GM21528 (cell line): ENCODE results near the gene FNBP1L.
"Not testable (repeated sequence)": the region's sequence is repeated elsewhere in the genome, so short reads cannot be mapped to it uniquely, and the experiment has no call there.

Experiments used
- ATAC-seq: cut with Tn5 transposase; IDR thresholded peaks from one replicate; pipeline ENCODE4 v1.9.1; 2021; ENCODE audit warnings: mild to moderate bottlenecking, moderate library complexity; ENCODE audit not compliant: unreplicated experiment, low FRiP score

Gene FNBP1L

DNA sequence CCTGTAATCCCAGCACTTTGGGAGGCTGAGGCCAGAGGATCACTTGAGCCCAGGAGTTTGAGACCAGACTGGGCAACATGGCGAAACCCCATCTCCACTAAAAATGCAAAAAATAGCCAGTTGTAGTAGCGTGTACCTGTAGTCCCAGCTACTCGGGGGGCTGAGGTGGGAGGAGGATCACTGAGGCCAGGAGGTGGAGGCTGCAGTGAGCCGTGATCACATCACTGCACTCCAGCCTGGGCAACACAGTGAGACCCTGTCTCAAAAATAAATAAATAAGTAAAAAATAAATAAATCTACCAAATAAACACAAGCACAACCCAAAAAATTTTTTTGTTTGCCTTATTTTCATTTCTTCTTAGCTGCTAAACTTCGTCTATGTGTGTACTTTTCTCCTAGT is 34.0 kb downstream of the FNBP1L start:
- not testable (repeated sequence) for ATAC-seq

DNA sequence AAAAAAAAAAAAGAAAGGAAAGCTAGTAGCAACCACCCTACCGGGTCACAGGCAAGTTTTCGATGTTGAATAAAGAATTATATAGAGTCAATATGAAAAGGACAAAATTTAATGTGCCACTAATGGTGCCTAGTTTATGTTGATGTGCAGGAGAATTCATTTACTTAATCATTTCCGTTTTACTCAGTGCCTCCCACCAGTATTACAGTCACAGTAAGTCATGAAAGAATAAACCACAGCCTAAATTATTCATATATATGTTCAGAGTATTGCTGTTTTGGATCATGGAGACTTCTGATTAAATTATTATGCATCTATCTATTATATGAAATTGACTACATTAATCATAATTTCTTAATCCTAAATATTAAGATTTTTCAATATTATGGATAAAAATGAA is 35.3 kb downstream of the FNBP1L start:
- ATAC-seq: no peak

DNA sequence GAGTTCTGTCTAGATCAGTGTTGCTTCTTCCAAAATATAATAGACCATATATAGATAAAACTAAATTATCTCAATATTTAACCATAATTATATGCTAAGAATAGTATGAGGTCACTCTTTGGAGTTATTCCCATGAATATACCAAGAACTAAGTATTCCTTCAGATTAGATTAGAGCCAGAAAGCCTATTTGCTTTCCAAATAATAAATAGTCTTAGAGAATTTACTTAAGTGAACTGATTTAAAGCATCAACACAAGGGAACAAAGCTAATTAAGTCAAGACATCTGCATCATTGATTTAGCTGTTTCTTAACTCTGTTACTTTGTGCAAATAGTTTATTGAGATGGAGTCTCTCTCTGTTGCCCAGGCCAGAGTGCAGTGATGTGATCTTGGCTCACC is 35.7 kb downstream of the FNBP1L start:
- no peak for ATAC-seq

DNA sequence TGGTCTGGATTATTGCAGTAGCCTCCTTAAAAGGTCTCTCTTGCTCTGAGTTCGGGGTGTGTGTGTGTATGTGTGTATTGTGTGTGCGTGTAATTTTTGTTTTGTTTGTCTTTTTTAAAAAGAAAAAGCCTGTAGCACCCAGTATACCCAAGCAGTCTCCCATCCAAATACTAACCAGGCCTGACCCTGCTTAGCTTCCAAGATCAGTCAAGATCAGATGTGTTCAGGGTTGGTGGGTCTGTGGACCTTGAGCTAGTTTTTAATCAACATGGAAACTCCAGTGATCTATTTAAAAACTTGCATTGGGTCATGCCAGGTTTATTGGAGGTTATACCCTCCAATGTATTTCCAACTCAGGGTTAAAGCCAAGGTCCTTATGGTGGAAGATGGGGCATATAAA is 40.3 kb downstream of the FNBP1L start:
- ATAC-seq: no peak

DNA sequence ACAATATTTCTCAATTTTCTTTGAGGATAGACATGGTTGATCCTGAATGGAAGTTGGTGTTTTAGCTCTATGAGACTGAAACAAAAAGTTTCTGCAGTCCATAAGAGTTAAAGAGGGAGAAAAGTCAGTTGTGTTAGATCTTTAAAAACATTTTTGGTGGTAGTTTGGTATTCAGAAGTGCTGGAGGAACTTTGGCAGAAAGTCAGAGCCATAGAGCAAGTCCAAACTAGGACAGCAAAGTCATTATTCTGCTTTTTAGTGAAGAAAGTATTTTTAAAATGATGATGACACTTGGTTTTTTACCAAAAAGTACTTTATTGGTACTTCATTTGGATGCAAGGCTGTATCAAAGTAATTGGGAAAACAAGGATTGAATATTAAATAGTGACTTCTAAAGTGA is 41.8 kb downstream of the FNBP1L start:
- ATAC-seq: no peak

DNA sequence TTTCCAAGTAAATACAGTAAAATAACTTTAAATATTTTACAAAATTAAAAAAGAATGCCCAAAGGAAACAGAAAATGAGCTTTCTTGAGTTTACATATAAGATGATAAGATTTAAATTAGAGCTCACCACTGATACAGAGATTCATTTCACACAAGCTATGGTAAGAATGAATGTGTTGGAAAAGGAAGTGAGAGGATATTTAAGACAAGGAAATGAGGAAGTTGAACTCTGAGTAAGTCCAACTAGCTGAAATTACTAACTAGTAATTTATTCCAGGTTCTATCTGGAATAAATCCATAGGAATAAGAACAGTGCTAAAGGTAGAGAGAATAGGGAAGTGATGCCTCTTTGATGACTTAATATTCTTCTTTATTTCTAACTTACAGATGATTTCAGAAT is 42.4 kb downstream of the FNBP1L start:
- no peak for ATAC-seq

DNA sequence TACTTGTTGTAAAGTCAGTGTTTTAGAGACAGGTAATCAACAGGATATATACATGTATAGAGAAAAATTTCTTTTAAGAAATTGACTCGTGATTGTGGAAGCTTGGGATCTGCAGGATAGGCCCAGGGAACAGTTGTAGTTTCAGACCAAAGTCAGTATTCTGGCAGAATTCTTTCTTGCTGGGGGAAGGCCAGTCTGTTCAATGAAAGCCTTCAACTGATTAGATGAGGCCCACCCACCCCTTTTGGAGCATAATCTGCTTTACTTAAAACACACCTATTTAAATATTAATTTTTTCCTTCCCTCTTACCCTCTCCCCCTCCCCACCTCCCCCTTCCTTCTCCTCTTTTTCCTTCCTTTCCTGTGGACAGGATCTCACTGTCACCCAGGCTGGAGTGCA is 48.0 kb downstream of the FNBP1L start:
- no peak for ATAC-seq

DNA sequence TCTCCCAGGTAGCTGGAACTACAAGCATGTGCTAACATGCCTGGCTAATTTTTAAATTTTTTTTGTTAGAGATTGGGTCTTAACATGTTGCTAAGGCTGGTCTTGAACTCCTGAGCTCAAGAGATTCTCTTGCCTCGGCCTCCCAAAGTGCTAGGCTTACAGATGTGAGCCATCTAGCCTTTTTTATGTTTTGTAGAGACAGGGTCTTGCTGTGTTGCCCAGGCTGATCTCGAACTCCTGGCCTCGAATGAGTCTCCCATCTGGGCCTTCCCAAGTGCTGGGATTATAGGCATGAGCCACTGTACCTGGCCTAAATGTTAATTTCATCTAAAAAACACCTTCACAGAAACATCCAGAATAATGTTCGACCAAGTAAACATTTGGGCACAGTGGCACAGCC is 48.6 kb downstream of the FNBP1L start:
- no peak for ATAC-seq

DNA sequence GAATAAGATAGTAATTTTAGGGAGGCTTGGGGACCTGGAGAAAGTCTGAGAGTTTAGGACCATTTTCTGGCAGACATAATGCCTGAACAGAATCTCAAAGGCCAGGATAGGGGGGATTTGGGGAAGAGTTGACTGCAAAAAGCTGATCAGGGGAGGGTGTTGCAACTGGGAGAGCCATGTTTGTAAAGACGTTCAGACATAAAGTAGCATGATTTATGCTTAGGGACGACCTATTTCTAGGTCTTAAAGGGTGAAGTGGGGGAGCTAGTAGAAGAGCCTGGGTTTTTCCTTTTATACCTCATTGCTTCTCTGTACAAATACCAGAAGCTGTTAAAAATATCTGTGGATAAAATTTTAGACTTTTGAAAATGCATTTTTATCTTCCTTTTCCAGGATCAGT is 51.2 kb downstream of the FNBP1L start:
- no peak for ATAC-seq

DNA sequence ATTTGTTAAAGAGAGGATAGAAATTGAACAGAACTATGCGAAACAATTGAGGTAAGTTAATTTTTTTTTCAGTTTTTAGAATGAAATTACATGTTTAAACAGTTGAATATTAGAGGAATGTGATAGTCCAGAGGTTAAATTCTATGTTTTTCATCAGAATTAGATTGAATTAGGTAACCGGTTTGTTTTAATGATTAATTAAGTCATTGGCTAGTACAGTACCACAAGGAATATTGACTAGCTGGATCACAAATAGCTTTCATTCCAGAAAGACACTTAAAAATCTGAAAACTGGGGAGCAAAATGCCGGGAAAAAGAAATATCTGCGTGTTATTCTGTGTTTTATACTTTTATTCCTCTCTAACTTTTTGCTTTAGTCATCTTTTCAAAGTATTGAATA is 51.6 kb downstream of the FNBP1L start:
- no peak for ATAC-seq

DNA sequence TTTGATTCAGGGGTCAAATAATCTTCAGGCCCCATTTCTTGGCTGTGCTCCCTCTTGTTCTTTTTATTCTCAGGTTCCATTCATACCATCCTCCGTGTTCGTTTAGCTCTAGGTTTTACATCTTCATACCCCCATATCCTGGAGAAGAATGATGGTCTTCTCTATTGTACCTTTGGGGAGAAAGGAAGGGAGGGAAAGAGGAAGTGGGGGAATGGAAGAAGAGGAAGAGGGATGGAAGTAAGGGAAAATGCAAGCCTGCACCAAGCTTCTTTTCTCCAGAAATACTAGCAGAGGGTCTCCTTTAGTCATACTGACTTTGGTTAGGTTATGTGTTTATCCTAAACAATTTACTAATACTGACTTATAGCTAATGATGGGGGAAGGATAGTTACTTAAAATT is 52.4 kb downstream of the FNBP1L start:
- no peak for ATAC-seq

DNA sequence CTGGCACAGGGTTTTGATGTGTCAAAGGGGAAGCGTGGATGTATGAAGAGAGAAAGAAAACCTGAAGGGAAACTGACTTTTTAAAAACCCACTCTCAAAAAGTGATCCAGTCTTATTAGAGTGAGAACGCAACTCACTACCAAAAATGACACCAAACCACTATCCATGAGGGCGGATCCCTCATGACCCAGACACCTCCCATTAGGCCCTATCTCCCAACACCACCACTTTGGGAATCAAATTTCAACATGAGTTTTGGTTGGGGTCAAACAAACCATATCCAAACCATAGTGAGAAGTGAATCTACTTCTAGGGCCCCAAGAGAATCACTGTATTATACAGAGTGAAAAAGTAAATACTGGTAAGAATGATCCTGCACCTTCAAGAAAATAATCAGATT is 53.5 kb downstream of the FNBP1L start:
- no peak for ATAC-seq

DNA sequence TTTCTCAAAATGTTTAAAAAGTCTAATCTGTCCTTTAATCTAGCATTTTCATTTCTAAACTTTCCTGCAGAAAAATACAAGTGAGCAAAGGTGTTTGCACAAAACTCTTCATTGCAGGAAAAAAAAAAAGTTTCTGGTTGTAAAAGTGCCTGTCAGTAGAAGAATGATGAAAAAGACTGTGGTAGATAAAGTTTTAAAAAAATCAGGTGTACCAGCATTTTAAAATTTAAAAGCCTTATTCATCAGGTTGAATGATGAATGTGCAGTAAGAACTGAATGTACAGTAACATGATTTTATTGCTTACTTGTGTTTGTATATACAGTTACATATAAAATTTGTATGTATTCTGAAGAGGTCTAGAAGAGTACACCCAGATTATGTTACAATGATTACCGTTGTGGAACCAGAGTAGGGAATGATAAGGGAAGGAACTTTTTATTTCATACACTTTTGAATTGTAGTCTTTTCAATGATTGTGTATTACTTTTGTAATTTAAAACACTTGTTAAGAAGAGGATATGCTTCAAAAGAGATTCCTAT is 54.0 kb downstream of the FNBP1L start:
- ATAC-seq: no peak

DNA sequence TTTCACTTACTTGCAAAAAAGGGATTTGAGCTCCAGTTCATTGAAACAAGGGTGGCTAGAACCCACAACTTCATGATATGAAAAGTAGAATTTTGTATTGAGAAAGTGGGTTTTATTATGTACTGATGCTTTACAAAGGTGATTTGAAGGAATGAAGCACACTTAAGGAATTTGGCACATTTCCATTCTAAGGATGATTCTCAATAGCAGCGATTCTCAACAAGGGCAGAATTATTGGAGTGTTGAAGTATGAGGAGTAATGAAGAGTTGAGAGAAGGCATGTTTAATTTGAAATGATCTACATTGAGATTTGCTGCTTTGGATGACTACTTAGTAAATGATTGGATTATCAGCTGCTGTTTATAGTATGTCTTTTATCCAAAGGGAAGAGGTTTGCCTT is 54.7 kb downstream of the FNBP1L start:
- ATAC-seq: no peak

DNA sequence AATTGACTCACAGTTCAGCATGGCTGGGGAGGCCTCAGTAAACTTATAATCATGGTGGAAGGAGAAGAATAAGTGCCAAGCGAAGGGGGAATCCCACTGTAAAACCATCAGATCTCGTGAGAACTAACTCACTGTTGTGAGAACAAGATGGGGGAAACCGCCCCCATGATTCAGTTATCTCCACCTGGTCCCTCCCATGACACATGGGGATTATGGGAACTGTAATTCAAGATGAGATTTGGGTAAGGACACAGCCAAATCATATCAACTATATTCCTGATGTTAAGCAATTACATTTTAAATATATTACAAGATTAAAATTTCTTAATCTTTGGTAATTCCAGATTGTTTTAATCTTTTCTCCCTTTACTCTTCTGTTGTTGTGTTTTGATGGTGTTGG is 55.2 kb downstream of the FNBP1L start:
- no peak for ATAC-seq

DNA sequence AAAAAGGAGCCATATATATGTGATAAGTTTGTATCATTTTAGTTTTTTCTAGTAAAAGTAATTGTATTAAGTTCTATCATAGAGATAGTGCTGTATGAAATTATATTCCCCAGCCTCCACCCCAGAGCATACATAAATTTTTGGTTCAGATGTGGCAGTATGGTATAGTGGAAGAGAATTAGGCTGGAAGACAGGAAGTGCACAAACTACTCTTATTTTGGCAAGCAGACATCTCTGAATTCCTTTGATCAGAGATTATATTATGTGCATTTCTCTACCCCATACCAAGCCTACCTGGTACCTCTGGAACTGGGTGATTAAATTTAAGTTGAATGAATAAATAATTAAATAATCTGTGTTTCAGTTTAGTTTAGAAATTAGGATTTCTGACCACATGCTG is 55.9 kb downstream of the FNBP1L start:
- no peak for ATAC-seq

DNA sequence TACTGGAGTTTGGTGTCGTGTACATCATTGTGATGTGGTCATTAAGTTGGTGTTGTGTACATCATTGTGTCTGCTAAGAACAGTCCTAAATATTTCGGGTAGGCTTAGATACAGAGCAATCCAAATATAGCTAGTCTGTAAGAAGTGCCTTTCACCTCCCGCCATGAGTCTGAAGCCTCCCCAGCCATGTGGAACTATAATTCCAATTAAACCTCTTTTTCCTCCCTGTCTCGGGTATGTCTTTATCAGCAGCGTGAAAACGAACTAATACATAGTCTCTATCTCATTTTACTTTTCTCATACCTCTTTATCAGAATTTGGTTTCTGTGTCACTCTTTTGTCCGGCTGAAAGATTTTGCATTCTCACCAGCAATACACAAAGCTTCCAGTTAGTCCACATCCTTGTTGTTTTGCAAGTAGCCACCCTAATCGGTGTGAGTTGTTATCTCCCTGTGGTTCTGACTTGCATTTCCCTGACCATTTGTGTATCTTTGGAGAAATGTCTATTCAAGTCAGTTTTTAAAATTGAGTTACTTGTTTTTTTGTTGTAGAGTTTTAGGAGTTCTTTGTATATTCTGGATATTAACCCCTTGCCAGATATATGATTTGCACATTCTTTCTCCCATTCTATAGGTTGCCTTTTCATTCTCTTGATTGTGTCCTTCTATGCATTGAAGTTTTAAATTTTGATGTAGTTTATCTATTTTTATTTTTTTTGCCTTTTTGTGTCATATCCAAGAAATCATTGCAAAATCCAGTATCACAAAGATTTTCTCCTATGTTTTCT is 56.5 kb downstream of the FNBP1L start:
- ATAC-seq: no peak

DNA sequence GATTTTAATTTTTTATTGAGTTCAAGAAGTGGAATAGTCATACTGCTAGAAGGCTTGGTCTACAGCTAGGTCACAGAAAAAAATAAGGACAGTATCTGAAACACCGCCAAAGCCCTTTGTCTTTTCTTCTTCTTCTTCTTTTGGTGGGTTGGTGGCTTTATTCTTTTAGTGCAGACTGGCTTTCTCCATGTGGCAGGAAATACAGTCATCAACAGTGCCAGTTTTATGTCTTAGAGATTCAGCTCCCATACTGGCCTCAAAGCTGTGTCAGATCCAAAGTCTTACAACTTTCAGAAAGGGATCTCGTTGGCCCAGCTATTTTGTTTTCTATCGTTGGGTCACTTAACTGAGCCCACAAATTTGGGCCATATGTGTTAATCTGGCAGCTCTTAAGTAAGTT is 58.2 kb downstream of the FNBP1L start:
- ATAC-seq: no peak

DNA sequence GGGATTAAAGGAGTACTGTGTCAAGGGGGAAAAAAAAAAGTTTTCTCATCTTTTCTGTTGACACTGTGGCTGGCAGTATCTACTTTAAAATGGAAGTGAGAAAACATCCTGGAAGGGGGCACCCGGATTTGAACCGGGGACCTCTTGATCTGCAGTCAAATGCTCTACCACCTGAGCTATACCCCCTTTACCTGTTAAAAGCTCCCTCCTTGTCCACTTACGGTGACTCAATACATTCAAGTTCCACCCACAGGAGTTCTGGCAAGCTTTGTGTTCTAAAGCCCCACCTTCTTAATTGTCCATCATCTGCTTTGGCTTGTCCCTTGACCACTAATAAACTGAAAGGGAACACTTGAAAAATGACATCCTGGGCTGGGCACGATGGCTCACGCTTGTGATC is 68.2 kb downstream of the FNBP1L start:
- ATAC-seq: no peak

DNA sequence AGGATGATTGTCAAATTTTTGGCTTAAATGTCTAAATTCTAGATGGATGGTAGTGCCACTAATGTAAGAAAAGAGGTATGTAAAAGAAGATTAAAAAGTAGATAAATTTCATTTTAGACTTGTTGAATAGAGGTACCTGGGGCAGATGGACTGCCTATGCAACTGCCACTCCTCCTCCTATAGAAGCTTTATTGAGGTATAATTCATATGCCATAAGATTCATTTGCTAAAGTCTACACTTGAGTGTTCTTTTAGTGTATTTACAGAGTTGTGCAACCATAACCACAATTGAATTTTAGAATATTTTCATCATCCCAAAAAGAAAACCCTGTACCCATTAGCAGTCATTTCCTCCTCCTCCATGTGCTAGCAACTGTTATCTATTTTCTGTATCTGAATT is 70.6 kb downstream of the FNBP1L start:
- ATAC-seq: no peak

DNA sequence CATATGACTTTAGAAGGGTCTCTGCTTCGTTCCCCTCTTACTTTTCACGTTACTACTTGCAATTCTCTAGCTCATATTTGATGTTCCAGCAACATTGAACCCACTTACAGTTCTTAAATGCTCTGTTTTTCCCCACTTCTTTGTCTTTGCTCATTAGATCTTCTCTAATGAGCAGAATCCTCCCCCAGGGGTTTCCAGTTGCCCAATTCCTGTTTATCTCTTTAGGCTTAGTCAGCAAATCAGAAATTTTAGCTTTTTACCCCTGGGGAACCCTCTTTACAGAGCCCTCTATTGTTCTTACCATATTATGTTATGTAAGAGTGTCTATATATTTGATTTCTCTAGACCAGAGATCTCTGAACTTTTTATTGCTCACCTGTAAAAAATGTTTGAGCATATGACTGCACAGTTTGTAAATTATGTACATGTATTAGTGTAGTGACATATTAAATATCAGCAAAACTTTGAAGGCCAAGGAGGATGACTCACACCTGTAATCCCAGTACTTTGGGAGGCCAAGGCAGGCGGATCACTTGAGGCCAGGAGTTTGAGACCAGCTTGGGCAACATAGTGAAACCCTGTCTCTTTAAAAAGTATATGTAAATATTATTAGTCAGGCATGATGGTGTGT is 71.4 kb downstream of the FNBP1L start:
- ATAC-seq: no peak

DNA sequence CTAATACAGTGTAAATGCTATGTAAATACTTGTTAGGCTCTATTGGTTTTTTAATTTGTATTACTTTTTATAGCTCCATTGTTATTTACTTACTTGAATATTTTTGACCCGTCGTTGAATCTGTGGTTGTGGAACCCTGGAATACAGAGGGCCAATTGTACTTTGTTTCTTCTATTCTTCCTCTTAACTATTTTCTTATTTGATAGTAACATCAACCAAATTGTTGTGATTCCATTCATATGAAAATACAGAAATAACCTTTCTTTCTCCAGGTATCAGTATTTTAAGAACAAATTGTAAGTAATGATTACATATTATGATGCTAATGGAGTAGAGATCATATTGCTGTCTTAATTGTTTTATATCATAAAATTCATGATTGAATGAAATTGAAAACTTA is 73.7 kb downstream of the FNBP1L start:
- ATAC-seq: no peak
